Forelimb muscle (tissue), 1 donor: ENCODE data around the gene SLX4. TPM values are rescaled to one million over a fixed set of nuclear protein-coding genes. Genes with fewer than 3 reads are reported as not detected.
"Not testable (repeated sequence)": the region's sequence is repeated elsewhere in the genome, so short reads cannot be mapped to it uniquely, and the experiment has no call there.

Experiments
- DNase-seq: peaks from one replicate; pipeline ENCODE4 v3.0.0-alpha.2; 2013; ENCODE audit warnings: low read depth
- polyA plus RNA-seq: library from polyadenylated mRNA; unstranded; fragments of 120-200 nt; gene quantifications from one replicate; pipeline ENCODE4 v1.2.1, GENCODE V29; 2013; ENCODE audit not compliant: insufficient read length

The SLX4 gene
- polyA plus RNA-seq, 1 donor, result 4.5 TPM

DNA sequence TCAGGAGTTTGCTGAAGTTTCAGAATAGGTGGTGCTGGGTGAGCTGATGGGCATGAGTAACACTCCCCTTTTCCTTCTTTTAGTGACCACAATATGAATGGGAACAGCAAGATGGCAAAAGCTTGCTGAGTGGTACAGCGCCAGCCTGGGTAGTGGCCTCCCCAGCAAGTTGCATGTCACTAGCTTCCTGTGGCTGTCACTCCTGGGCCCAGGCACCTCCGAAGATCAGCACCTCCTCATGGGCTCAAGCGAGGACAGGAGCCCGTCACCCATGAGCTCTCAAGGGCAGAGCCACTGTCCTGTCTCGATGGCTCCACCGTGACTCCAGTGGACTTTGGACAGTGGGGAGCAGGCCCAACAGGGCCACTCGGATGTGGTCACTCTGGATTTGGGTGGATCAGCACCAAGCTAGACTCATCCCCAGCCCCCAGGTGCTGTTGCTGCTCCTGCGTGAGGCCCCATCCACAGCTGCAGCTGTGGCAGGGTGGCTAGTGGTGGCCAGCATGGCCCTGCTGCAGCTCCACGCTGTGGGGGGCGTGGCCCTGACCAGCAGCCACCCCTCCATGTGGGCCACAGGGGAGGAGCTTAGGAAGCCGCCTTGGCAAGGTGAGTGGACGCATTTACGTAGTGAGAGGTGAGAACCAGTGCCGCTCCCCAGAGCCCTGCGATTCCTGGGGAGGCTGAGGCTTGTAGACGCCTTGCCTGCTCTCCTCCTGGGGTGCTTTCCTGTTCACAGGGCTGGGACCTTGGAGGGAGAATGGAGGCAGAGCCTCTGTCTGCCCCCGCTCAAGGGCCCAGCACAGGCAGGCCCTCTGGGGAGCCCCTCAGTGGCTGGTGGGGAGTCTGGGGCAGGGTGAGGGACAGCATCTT is 29.5 kb upstream of the SLX4 start:
- no peak for DNase-seq

GRCh38 chr16:3640207-3640606 is 28.8 kb upstream of the SLX4 start:
- DNase-seq, result no peak

GRCh38 chr16:3638916-3639644 is 27.7 kb upstream of the SLX4 start:
- DNase-seq, result no peak

GRCh38 chr16:3637371-3637923 is 26.0 kb upstream of the SLX4 start:
- no peak for DNase-seq

GRCh38 chr16:3625911-3626732 is 14.7 kb upstream of the SLX4 start:
- no peak for DNase-seq

DNA sequence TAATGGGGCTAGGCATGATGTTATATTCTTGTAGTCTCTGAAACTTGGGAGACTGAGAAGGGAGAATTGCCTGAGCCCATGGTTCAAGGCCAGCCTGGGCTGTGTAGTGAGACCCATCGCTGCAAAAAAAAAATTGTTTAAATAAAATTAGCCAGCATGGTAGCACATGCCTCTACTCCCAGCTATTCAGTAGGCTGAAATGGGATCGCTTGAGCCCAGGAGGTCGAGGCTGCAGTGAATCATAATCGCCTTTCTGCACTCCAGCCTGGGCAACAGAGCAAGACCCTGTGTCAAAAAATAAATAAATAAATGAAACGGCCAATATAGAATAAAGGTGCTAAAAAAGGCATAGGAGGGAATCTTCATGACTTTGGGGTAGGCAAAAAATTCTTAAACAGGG is 13.9 kb upstream of the SLX4 start:
- no peak for DNase-seq

- DNase-seq, result no peak
Observed at GRCh38 chr16:3623642-3624041, 12.2 kb upstream of the SLX4 start.

DNA sequence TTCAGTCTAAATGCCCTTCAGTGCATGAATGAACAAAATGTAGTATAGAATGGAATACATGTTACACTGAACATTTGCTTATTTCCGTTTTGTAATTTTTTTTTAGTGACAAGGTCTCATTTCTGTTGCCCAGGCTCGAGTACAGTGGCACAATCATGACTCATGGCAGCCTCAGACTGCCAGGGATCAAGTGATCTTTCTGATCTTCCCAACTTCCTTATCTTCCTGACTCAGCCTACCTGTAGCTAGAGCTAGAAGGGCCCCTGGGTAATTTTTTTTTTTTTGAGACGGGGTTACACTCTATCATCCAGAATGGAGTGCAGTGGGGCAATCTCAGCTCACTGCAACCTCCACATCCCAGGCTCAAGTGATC is 7.3 kb upstream of the SLX4 start:
- DNase-seq, result no peak

DNA sequence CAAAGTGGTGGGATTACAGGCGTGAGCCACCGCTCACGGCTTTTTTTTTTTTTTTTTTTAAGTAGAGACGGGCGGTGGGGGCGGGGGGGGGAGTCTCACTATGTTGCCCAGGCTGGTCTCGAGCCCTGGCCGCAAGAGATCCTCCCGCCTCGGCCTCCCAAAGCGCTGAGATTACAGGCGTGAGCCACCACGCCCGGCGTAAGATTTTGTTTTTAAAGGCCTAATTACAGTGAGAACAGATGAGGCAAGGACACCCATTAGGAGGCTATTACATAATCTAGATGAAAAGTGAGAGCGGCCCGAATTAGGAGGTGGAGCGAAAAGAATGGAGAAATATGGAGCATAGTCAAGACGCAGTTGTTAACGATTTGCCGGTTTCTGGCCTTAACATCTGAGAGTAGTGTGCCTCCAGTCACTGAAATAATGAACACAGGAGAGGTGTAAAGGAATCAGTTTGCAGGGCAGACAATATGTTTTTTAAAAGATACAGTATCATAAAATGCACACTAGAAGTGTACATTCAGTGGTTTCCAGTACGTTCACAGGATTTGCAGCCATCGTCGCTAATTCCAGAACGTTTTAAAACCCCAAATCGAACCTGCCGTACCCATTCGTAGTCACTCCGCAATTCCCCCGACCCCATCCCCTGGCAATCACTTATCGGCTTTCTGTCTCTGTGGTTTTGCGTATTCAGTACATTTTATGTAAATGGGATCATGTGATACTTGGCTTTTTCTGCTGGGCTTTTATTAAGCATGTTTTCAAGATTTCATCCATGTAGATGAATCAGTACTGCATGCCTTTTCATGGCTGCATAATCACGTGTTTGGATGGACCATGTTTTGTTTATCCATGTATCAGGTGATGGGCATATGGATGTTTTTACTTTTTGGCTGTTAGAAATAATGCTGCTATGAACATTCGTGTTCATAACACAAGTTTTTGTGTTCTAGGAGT is 1.4 kb upstream of the SLX4 start:
- no peak for DNase-seq

- no peak for DNase-seq
Observed at GRCh38 chr16:3610698-3611145, 684 bp downstream of the SLX4 start.

DNA sequence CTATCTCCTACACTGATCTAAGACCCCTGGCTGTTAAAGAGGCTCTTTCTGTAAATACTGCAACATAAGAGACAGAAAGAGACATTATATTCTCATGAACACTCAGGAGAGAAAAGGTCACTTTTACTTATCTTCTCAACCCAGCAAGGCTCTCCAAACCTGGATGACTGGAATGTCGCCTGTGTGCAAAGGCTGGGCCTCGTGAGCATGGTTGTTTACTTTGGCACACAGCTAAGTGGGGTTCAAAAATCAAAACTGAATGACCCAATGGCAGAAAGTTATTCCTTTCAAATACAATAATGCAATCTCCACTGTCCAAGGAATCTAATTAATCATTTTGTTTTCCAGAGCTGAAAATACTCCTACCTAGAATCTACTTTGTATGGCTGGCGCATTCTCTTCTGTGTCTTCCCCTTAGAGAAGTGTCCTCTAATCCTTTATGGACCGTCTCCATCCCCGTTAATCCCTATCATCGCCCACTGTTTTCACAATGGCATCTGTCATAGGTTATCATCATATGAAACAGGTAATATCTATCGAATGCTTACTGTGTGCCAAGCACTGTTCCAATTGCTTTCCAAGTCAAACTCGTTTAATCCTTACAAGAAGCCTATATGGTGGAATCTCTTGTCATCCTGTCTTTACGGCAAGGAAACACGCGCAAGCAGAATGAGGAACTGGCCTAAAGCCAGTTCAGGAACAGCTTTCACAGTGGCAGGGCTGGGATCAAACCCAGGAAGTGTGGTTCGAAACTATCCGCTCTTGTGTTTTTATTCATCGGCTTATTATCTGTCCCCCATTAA is 1.3 kb downstream of the SLX4 start:
- DNase-seq, result no peak

DNA sequence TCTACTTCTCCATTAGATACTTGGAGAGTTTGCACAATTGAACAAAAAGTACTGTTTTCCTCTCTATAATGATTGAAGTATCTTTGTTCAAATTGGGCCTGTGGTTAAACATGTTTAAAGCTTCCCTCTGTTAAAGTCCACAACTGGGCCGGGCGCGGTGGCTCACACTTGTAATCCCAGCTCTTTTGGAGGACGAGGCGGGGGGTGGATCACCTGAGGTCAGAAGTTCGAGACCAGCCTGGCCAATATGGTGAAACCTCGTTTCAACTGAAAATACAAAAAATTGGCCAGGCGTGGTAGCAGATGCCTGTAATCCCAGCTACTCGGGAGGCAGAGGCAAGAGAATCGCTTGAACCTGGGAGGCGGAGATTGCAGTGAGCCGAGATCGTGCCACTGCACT is 2.4 kb downstream of the SLX4 start:
- DNase-seq, result not testable (repeated sequence)

DNA sequence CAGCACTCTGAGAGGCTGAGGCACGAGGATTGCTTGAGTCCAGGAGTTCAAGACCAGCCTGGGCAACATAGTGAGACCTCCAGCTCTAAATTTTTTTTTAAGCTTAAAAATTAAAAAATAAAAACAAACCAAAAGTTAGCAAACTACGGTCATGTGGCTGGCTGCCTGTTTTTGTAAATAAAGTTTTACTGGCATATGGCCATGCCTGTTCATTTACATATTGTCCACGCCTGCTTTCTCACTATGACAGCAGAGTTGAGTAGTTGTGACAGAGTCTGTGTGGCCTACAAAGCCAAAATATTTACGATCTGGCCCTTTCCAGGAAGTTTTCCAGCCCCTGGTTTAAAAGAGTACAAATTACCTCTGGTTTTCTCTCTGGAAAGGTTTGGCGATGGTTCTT is 3.3 kb downstream of the SLX4 start:
- no peak for DNase-seq

DNA sequence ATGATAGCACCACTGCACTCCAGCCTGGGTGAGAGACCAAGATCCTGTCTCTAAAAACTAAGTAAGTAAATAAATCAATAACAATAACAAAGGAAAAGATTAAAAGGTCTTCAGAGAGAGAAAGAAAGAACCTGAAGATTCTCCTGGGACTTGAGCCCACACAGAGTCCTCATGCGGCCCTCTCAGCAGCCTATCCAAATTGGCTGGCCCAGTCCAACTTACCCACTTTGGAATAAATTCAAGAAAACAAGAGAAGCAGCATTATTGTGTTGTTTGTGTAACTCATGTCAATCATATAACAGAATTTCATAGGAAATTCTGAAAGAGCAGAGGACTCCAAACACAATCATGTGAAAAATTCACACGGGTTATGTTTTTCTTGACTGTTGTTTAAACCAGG is 3.8 kb downstream of the SLX4 start:
- no peak for DNase-seq

DNA sequence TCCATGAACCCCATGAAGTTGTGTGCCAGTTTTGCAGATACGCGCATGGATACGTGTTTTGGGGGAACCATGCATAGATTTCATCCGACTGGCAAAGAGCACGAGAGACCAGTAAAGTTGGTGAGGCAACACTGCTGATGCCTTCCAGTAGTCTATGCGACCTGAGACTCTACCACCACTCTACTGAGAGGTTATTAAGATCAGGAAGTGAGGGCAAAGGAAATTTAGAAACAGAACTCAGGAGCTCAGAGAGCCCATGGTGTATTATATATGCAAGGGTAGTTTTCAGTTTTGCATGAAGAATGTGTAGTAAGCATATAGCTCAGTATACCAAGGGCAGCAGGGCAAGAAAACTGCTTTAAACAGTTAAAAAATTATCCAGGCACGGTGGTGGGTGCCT is 4.2 kb downstream of the SLX4 start:
- DNase-seq, result no peak

DNA sequence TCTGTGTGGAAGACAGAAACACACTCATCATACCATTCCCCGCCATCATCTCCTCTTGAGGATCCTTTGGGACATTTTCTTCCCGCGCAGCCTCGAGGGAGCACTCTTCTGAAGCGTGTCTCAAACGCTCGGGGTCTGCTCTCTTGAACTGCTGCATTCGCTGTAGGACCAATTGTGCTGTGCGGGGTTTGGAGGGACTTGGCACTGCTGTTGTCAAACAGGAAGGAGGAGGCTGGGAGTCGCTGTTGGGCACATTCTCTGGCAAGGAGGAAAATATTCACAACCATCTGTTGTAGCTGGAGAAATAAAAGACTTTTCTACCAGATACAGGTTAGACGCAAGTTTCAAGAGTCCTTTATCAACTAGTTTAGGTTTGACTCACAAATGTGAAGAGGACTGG is 5.0 kb downstream of the SLX4 start:
- DNase-seq, result no peak

DNA sequence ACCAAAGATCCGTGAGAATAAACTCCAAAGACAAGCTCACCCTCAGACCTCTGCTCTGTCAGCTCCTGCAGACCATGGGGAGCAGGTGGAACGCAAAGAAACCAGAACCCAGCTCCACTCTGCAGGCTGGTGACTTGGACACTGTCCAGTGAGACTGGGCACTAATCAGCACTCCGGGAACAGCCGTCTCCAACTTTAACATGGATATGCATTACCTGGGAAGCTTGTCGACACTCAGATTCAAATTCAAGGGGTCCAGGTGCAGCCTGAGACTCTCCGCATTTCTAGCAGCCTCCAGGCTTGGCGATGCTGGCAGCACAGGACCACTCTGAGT is 9.1 kb downstream of the SLX4 start:
- no peak for DNase-seq

DNA sequence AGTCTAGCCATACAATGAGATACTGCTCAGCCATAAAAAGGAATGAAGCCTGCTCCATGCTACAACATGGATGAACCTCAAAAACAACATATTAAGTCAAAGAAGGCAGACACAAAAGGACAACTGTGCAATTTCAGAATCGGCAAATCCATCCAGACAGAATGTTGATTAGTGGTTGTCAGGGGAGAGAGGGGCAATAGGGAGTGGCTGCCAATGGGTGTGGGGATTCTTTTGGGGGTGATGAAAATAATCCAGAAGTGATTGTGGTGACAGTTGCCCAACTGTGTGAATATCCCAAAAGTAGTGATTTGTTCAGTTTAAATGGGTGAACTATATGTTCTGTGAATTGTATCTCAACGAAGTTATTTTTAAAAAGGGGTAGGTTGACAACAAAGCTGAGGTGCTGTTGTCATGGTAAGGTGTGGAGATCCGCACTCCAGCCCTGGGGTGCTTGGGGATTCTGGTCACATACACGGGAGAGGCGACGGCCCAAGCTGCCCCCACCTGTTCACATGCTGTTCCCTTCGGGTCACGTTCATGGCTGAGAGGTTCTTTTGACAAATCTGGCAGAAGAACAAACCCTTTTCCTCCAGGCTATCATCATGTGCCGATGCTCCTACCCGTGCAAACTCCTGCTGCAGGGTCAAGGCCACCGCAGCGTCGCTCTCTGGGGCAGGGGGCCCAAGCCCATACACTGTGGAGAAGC is 9.6 kb downstream of the SLX4 start:
- no peak for DNase-seq

GRCh38 chr16:3599922-3600321 is 11.5 kb downstream of the SLX4 start:
- DNase-seq, result no peak
